Activated CD8-positive, alpha-beta T cell treated with anti-CD3 and anti-CD28 coated beads, Interleukin-2, amount 10 ng/mL, durations not matched to agents 7 days and 5 days (primary cell): ENCODE data around the gene LOXL3. TPM values are rescaled to one million over a fixed set of nuclear protein-coding genes. Genes with fewer than 3 reads are reported as not detected.
"Not testable (repeated sequence)": the region's sequence is repeated elsewhere in the genome, so short reads cannot be mapped to it uniquely, and the experiment has no call there.

ENCODE experiments used
- ATAC-seq: fragments of 150-1000 bp; cut with Tn5 transposase; one replicate; pipeline ENCODE4 v1.10.0; 2021; ENCODE audit warnings: moderate library complexity
- CTCF ChIA-PET: fragments of 350-600 bp; sonication (Branson Sonifier 250); formaldehyde crosslinking; loops from one replicate; lab custom pipeline; 2021; ENCODE audit warnings: antibody characterized with exemption; lab: Charles Lee
- POLR2A ChIA-PET: fragments of 350-600 bp; sonication (Branson Sonifier 250); formaldehyde crosslinking; loops from one replicate; lab custom pipeline; 2021; ENCODE audit warnings: antibody characterized with exemption; lab: Charles Lee
- DNase-seq: peaks from one replicate; pipeline ENCODE4 v3.0.0-alpha.2; 2020
- H3K27ac Mint-ChIP-seq: one replicate; pipeline ENCODE4 v1.8.0; 2021; ENCODE audit warnings: mild to moderate bottlenecking, mixed read lengths
- H3K27me3 Mint-ChIP-seq: one replicate; pipeline ENCODE4 v1.8.0; 2021; ENCODE audit warnings: low read depth, mixed read lengths
- H3K36me3 Mint-ChIP-seq: one replicate; pipeline ENCODE4 v1.8.0; 2021; ENCODE audit warnings: low read depth, mixed read lengths
- H3K4me1 Mint-ChIP-seq: one replicate; pipeline ENCODE4 v1.8.0; 2021; ENCODE audit warnings: low read depth, mixed read lengths
- H3K4me3 Mint-ChIP-seq: one replicate; pipeline ENCODE4 v1.8.0; 2021; ENCODE audit warnings: mild to moderate bottlenecking, mixed read lengths
- H3K9me3 Mint-ChIP-seq: one replicate; pipeline ENCODE4 v1.8.0; 2022; ENCODE audit warnings: mixed read lengths; ENCODE audit not compliant: insufficient read depth
- total RNA-seq, 2 experiments: library from RNA; stranded (reverse); gene quantifications; one replicate each; pipeline ENCODE4 v1.2.3, GENCODE V29; 2021

LOXL3 gene
- total RNA-seq, 2 experiments from 2014 or later: 0.21 to 0.23 TPM

DNA sequence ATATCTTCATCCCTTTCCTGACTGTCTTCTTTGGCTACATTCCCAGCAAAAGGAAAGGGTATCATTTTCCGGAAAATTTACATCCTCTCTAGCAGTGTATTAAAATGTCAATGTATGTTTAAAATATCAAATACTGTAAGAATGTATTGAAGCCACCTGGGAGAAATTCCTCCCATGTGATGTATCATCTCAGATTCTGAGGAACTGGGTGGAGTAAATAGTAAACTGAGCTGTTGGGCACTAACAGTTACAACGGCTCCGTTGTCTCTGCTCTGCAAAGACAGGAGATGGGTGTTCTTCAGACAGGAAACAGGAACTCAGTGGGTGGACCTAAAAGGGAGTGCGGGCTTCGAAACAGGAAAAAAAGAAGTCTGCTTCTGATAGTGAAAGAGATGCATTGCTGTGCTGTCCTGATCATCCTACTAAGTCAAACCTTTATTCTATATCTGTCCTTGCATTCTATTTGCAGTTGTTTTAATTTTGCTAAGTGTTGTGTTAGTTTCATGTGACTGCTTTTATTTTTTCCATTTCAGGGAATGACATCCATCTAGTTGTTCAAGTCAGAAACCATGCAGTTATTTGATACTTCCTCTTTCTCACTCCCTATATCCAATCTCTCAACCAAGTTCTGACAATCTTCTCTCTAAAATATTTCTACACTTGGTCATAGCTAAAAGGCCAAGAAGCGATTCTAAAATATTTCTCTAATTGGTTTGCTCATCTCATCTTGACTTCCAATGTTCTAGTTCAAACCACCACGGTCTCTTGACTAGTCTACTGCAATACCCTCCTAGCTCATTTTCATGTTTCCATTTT lies 20.2 kb upstream of the LOXL3 start:
- no peaks in the 10 kb centered on the region for H3K9me3 Mint-ChIP-seq
- H3K4me1 Mint-ChIP-seq: peaks cover 32% of the 10 kb centered on the region
- H3K4me3 Mint-ChIP-seq: peak overlapping the region; percentile 50
- DNase-seq: peak; percentile 48
- CTCF ChIA-PET: interaction anchor here (1.1 to 16.0 kb wide), 5 partner anchors 12 to 91 kb away, joined by 3 to 231 read pairs (median 6); partner anchors contain the start of genes CCDC142 and TTC31
- ATAC-seq: peak; percentile 89
- peaks cover 5% of the 10 kb centered on the region for H3K36me3 Mint-ChIP-seq
- H3K27ac Mint-ChIP-seq: peak overlapping the region; percentile 80
- H3K27me3 Mint-ChIP-seq: no peaks in the 10 kb centered on the region
- POLR2A ChIA-PET: interaction anchor here (0.6 to 1.4 kb wide), 4 partner anchors 16 to 754 kb away, joined by 3 to 4 read pairs (median 4); partner anchors contain the start of gene LOXL3

DNA sequence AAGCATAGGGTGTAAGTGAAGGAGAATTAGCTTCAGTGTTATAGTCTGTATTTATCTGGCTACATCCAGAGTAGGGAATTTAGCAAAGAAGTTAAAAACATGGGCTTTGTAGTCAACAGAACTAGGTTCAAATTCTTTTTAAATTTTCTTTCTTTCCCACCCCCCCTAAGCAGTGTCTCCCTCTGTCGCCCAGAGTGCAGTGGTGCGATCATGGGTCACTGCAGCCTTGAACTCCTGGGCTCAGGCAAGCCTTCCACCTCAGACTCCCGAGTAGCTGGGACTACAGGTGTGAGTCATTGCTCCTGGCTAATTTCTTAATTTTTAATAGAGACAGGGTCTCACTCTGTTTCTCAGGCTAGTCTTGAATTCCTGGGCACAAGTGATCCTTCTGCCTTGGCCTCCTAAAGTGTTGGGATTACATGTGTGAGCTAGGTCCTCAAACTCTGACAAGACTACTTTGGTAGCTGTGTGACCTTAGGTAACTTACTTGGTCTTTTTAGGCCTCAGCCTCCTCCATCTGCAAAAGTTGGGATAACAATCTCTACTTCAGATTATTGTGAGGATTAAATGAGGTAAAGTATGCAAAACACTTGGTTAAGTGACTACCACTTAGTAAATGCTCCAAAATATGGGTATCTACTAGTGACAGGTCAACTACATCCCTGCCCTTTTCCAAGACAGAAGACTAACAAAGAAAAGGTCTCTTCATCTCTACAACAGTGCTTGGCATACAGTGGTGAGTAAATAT lies 18.6 kb upstream of the LOXL3 start:
- ATAC-seq (no peak), DNase-seq (no peak)
- H3K36me3 Mint-ChIP-seq: peaks cover 5% of the 10 kb centered on the region
- H3K4me3 Mint-ChIP-seq: no peak overlapping the region
- ChIA-PET POLR2A (no interaction called here), CTCF (interaction anchor here (1.0 to 16.0 kb wide), 2 partner anchors 14 to 41 kb away, joined by 3 to 231 read pairs; no protein-coding TSS in a partner anchor)
- no peaks in the 10 kb centered on the region for H3K9me3 Mint-ChIP-seq
- peaks cover 40% of the 10 kb centered on the region for H3K4me1 Mint-ChIP-seq
- H3K27me3 Mint-ChIP-seq: no peaks in the 10 kb centered on the region
- H3K27ac Mint-ChIP-seq: no peak overlapping the region

DNA sequence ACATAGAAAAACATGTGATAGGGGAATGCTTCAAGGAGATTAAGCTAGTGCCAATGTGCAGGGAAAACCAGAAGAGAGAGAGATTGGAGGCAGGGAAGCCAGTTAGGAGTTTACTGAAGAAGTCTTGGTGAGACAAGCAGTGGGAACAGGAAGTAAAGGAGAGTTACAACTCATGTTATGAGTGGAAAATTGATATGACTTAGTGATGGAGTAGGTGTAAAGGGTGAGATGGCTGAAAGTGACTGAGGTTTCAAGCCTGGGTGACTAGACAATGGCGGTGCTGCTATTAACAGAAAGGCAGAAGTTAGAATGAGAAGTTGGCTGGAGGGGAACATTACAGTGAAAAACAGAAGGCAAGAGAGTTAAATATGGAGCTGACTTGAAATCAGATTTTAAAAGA lies 17.3 kb upstream of the LOXL3 start:
- H3K27ac Mint-ChIP-seq: no peak overlapping the region
- ATAC-seq (no peak), DNase-seq (no peak)
- H3K36me3 Mint-ChIP-seq: peaks cover 5% of the 10 kb centered on the region
- no peak overlapping the region for H3K4me3 Mint-ChIP-seq
- ChIA-PET CTCF (interaction anchor here (16.0 kb wide), 1 partner anchor 15 kb away, joined by 231 read pairs; no protein-coding TSS in a partner anchor), POLR2A (interaction anchor here (0.8 kb wide), 1 partner anchor 14 kb away, joined by 3 read pairs; no protein-coding TSS in a partner anchor)
- H3K4me1 Mint-ChIP-seq: peaks cover 36% of the 10 kb centered on the region
- H3K27me3 Mint-ChIP-seq: no peaks in the 10 kb centered on the region
- no peaks in the 10 kb centered on the region for H3K9me3 Mint-ChIP-seq

DNA sequence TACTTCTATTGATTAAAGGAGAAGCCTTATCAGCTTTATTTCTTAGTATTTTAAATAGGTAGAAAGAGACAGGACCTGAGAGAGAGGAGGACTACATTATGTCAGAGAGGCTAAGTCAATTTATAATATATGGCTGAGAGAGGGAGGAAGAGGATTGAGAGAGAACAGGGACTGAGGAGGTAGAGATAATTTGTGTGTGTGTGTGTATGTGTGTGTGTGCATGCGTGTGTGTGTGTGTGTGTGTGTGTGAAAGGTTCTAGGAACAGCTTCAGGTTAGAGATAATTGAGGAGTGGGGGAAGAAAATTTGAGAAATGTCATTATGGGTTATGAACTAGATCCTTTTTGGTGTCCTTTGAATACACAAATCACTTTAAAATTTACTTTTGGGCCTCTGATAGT lies 15.9 kb upstream of the LOXL3 start:
- no peak overlapping the region for H3K27ac Mint-ChIP-seq
- ATAC-seq: no peak
- no peaks in the 10 kb centered on the region for H3K9me3 Mint-ChIP-seq
- H3K4me3 Mint-ChIP-seq: no peak overlapping the region
- ChIA-PET POLR2A (interaction anchor here (1.0 kb wide), 1 partner anchor 14 kb away, joined by 3 read pairs; no protein-coding TSS in a partner anchor), CTCF (interaction anchor here (1.5 to 16.0 kb wide), 2 partner anchors 16 to 24 kb away, joined by 4 to 231 read pairs; no protein-coding TSS in a partner anchor)
- no peaks in the 10 kb centered on the region for H3K27me3 Mint-ChIP-seq
- no peak for DNase-seq
- H3K4me1 Mint-ChIP-seq: peaks cover 36% of the 10 kb centered on the region
- H3K36me3 Mint-ChIP-seq: peaks cover 4% of the 10 kb centered on the region

- H3K4me3 Mint-ChIP-seq: no peak overlapping the region
- CTCF ChIA-PET: interaction anchor here (1.1 to 16.0 kb wide), 5 partner anchors 8 to 741 kb away, joined by 3 to 231 read pairs (median 4); no protein-coding TSS in a partner anchor
- POLR2A ChIA-PET: interaction anchor here (2.5 kb wide), 1 partner anchor 12 kb away, joined by 13 read pairs; no protein-coding TSS in a partner anchor
- H3K27me3 Mint-ChIP-seq: no peaks in the 10 kb centered on the region
- DNase-seq: no peak
- ATAC-seq: no peak
- peaks cover 22% of the 10 kb centered on the region for H3K4me1 Mint-ChIP-seq
- no peaks in the 10 kb centered on the region for H3K36me3 Mint-ChIP-seq
- no peak overlapping the region for H3K27ac Mint-ChIP-seq
- no peaks in the 10 kb centered on the region for H3K9me3 Mint-ChIP-seq
These were observed 14.1 kb upstream of the LOXL3 start for GRCh38 chr2:74567881-74568280.

- Mint-ChIP-seq H3K27me3 (peaks cover 2% of the 10 kb centered on the region), H3K4me3 (no peak overlapping the region), H3K4me1 (peaks cover 34% of the 10 kb centered on the region), H3K36me3 (no peaks in the 10 kb centered on the region), H3K27ac (no peak overlapping the region), H3K9me3 (no peaks in the 10 kb centered on the region)
- no peak for ATAC-seq
- DNase-seq: no peak
- ChIA-PET POLR2A (interaction anchor here (1.2 to 2.5 kb wide), 2 partner anchors 9 to 10 kb away, joined by 4 to 13 read pairs; no protein-coding TSS in a partner anchor), CTCF (interaction anchor here (1.1 to 16.0 kb wide), 3 partner anchors 9 to 740 kb away, joined by 3 to 231 read pairs (median 3); no protein-coding TSS in a partner anchor)
These were observed 13.0 kb upstream of the LOXL3 start for GRCh38 chr2:74566754-74567085.

- no peak for ATAC-seq
- no peaks in the 10 kb centered on the region for H3K9me3 Mint-ChIP-seq
- H3K4me1 Mint-ChIP-seq: peaks cover 37% of the 10 kb centered on the region
- no peaks in the 10 kb centered on the region for H3K36me3 Mint-ChIP-seq
- no peak overlapping the region for H3K27ac Mint-ChIP-seq
- CTCF ChIA-PET: interaction anchor here (0.6 to 16.0 kb wide), 2 partner anchors 20 to 366 kb away, joined by 3 to 231 read pairs; no protein-coding TSS in a partner anchor
- POLR2A ChIA-PET: interaction anchor here (1.2 to 2.5 kb wide), 2 partner anchors 8 to 10 kb away, joined by 4 to 13 read pairs; no protein-coding TSS in a partner anchor
- H3K4me3 Mint-ChIP-seq: no peak overlapping the region
- H3K27me3 Mint-ChIP-seq: peaks cover 7% of the 10 kb centered on the region
- no peak for DNase-seq
These were observed 12.5 kb upstream of the LOXL3 start for GRCh38 chr2:74566076-74566753.

DNA sequence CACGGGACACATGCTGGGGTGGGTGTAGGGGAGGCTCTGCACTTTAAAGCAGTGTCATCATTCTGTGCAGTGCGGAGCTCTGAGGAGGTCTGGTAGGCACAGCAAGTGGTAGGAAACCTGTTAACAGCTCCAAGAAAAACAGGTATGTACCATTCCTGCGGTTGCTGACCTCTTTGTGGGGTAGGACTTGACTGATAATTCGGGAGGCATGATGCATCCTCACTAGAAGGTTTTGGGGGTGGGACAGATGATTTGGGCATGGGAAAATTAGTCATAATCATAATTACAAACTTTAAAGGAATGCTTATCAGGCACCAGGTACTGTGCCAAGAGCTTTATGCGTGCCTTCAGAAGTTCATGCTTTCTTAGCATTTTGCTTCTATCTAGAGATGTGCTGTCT lies 10.5 kb upstream of the LOXL3 start:
- Mint-ChIP-seq H3K4me3 (no peak overlapping the region), H3K36me3 (no peaks in the 10 kb centered on the region), H3K9me3 (no peaks in the 10 kb centered on the region), H3K4me1 (peaks cover 46% of the 10 kb centered on the region), H3K27me3 (peaks cover 12% of the 10 kb centered on the region), H3K27ac (no peak overlapping the region)
- DNase-seq (no peak), ATAC-seq (no peak)
- ChIA-PET POLR2A (no interaction called here), CTCF (interaction anchor here (1.0 to 16.0 kb wide), 3 partner anchors 13 to 34 kb away, joined by 3 to 231 read pairs (median 3); partner anchors contain the start of genes AUP1 and HTRA2)

DNA sequence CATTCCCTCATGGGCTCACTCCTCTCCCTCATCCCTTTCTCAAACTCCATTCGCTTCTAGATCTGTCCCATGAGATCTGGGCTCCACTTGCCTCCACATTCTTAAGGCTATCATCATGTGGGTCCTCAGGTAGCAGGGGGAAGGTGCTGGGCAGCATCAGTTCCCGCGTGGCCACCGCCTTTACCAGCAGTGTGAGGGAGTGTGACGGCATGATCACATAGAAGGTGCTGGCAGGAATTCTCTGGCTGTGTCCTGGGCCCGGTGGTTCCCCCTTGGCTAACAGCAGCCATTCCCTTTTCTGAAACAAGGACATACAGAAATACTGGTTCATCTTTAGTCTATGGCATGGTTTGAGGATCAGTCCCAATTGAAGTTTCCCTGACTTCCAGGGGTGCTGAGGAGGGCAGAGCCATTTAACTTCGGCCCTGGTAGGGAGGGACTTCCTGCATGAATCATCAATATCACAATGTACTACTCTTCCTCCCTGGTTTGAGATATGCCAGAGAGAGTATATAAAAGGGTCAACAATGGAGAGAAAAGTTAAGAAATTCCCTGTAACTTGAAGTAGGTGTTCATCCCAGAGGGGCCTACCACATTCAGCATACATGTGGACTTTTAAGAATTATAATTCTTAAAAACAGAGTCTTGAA lies 8.5 kb upstream of the LOXL3 start:
- Mint-ChIP-seq H3K4me1 (peaks cover 34% of the 10 kb centered on the region), H3K4me3 (no peak overlapping the region), H3K27ac (peak overlapping the region; percentile 30), H3K36me3 (peaks cover 10% of the 10 kb centered on the region), H3K9me3 (no peaks in the 10 kb centered on the region), H3K27me3 (peaks cover 12% of the 10 kb centered on the region)
- POLR2A ChIA-PET: no interaction called here
- no peak for ATAC-seq
- CTCF ChIA-PET: no interaction called here
- no peak for DNase-seq

GRCh38 chr2:74561022-74561421 lies 7.3 kb upstream of the LOXL3 start:
- peaks cover 22% of the 10 kb centered on the region for H3K36me3 Mint-ChIP-seq
- DNase-seq, H3K9me3 Mint-ChIP-seq, ATAC-seq, POLR2A ChIA-PET, H3K4me3 Mint-ChIP-seq, H3K27ac Mint-ChIP-seq, CTCF ChIA-PET: not testable (repeated sequence)
- peaks cover 12% of the 10 kb centered on the region for H3K27me3 Mint-ChIP-seq
- peaks cover 38% of the 10 kb centered on the region for H3K4me1 Mint-ChIP-seq
